ENCODE results near the gene STARD13. TPM values are rescaled to one million over a fixed set of nuclear protein-coding genes. Genes with fewer than 3 reads are reported as not detected.
A peak's percentile ranks its signal among the peaks of the same experiment; 100 is the strongest.

STARD13 gene, protein sequence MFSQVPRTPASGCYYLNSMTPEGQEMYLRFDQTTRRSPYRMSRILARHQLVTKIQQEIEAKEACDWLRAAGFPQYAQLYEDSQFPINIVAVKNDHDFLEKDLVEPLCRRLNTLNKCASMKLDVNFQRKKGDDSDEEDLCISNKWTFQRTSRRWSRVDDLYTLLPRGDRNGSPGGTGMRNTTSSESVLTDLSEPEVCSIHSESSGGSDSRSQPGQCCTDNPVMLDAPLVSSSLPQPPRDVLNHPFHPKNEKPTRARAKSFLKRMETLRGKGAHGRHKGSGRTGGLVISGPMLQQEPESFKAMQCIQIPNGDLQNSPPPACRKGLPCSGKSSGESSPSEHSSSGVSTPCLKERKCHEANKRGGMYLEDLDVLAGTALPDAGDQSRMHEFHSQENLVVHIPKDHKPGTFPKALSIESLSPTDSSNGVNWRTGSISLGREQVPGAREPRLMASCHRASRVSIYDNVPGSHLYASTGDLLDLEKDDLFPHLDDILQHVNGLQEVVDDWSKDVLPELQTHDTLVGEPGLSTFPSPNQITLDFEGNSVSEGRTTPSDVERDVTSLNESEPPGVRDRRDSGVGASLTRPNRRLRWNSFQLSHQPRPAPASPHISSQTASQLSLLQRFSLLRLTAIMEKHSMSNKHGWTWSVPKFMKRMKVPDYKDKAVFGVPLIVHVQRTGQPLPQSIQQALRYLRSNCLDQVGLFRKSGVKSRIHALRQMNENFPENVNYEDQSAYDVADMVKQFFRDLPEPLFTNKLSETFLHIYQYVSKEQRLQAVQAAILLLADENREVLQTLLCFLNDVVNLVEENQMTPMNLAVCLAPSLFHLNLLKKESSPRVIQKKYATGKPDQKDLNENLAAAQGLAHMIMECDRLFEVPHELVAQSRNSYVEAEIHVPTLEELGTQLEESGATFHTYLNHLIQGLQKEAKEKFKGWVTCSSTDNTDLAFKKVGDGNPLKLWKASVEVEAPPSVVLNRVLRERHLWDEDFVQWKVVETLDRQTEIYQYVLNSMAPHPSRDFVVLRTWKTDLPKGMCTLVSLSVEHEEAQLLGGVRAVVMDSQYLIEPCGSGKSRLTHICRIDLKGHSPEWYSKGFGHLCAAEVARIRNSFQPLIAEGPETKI
- total RNA-seq (ENCODE audit: low replicate concordance), result 2.0 and 3.1 TPM in 2 replicates

GRCh38 chr13:33285420-33286124 is at the start of gene STARD13:
TSS of gene STARD13 (minus strand) at chr13:33285755. CDS start at chr13:33285638, 117 bp downstream.
- Mint-ChIP-seq H3K36me3 (no peaks in the 10 kb centered on the region), H3K27ac (peak within 1 kb of the TSS; percentile 87), H3K4me3 (peak within 1 kb of the TSS; percentile 91), H3K27me3 (ENCODE audit: insufficient read depth, low read depth) (no peaks in the 10 kb centered on the region), H3K4me1 (peaks cover 36% of the 10 kb centered on the region), H3K9me3 (no peaks in the 10 kb centered on the region)
- Histone ChIP-seq H3K4me2 (peak within 1 kb of the TSS; percentile 80), H3K9me3 (ENCODE audit: low read depth) (no peaks in the 10 kb centered on the region), H4K20me1 (ENCODE audit: low read depth) (no peaks in the 10 kb centered on the region), H2AFZ (replicated peaks) (peak within 1 kb of the TSS; percentile 86), H3K4me1 (peaks cover 12% of the 10 kb centered on the region), H3F3A (ENCODE audit: low read depth) (no peaks in the 10 kb centered on the region), H3K4me3 (peak within 1 kb of the TSS; percentile 53), H3K36me3 (no peaks in the 10 kb centered on the region), H3K9ac (no peak within 1 kb of the TSS), H3K27me3 (no peaks in the 10 kb centered on the region), H3K79me2 (ENCODE audit: low read depth) (no peaks in the 10 kb centered on the region), H3K27ac (no peak within 1 kb of the TSS)
- peak; percentile 91 for DNase-seq (ENCODE audit: low spot score)
- TF ChIP-seq EZH2phosphoT487 (IDR thresholded peaks at IDR 0.05), result no peak
- peak; percentile 28 for TF ChIP-seq CTCF (IDR thresholded peaks at IDR 0.05)

DNA sequence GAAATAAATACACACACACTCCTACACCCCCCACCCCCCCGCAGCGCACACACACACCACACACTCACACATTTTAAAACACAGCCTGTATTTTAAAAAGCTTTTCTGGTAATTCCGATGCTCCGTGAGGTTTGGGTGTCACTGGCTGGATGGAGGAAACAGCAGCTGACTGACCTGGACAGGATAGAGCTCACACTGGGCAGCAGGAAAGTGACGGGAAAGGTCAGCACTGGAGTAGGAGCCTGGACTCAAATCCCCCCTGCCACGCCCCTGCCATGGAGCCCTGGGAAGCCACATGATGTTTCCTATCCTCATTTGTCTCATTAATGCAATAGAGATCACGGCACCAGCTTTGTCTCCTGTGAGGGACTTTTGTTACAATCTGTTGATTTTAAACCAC is 49.3 kb upstream of the STARD13 start:
- Histone ChIP-seq H3F3A (ENCODE audit: low read depth) (no peaks in the 10 kb centered on the region), H3K79me2 (ENCODE audit: low read depth) (no peaks in the 10 kb centered on the region), H3K27ac (no peak overlapping the region), H3K4me2 (no peak overlapping the region), H3K36me3 (no peaks in the 10 kb centered on the region), H3K9ac (no peak overlapping the region), H3K4me1 (peaks cover 5% of the 10 kb centered on the region), H2AFZ (replicated peaks) (no peak overlapping the region), H4K20me1 (ENCODE audit: low read depth) (no peaks in the 10 kb centered on the region), H3K27me3 (no peaks in the 10 kb centered on the region), H3K4me3 (no peak overlapping the region), H3K9me3 (ENCODE audit: low read depth) (no peaks in the 10 kb centered on the region)
- H3K4me1 Mint-ChIP-seq, result peaks cover 7% of the 10 kb centered on the region
- H3K9me3 Mint-ChIP-seq, result no peaks in the 10 kb centered on the region
- no peak overlapping the region for H3K4me3 Mint-ChIP-seq
- DNase-seq (ENCODE audit: low spot score), result no peak
- peak overlapping the region; percentile 50 for H3K27ac Mint-ChIP-seq
- no peaks in the 10 kb centered on the region for H3K27me3 Mint-ChIP-seq (ENCODE audit: insufficient read depth, low read depth)
- TF ChIP-seq CTCF (IDR thresholded peaks at IDR 0.05) (no peak), EZH2phosphoT487 (IDR thresholded peaks at IDR 0.05) (no peak), EZH2 (IDR thresholded peaks at IDR 0.05) (no peak)
- no peaks in the 10 kb centered on the region for H3K36me3 Mint-ChIP-seq

DNA sequence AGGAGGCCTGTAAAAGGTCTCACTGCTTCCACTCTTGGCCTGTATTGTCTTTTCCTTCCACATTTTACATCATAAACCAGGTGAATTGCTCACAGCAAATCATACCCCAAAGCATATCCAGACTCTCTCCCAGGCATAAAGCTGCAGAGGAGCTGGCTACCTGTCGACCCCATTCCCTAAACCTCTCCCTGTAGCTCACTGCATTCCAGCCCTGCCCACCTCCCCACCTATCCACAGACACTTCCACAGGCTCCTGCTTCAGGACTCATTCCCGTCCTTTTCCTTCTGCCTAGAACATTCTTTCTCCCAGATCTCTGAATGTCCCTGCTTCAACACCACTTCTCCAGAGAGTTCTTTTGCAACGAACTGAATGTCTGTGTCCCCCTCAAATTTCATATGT is 46.4 kb upstream of the STARD13 start:
- H3K9ac ChIP-seq, result no peak overlapping the region
- no peaks in the 10 kb centered on the region for H3K9me3 ChIP-seq (ENCODE audit: low read depth)
- H2AFZ ChIP-seq (replicated peaks), result peak overlapping the region; percentile 40
- H3K27me3 Mint-ChIP-seq (ENCODE audit: insufficient read depth, low read depth), result no peaks in the 10 kb centered on the region
- no peaks in the 10 kb centered on the region for H3K27me3 ChIP-seq
- H3K4me1 Mint-ChIP-seq, result peaks cover 9% of the 10 kb centered on the region
- H3K9me3 Mint-ChIP-seq, result no peaks in the 10 kb centered on the region
- H3K79me2 ChIP-seq (ENCODE audit: low read depth), result no peaks in the 10 kb centered on the region
- H3K27ac ChIP-seq, result no peak overlapping the region
- no peaks in the 10 kb centered on the region for H3K36me3 ChIP-seq
- H3K4me3 Mint-ChIP-seq, result no peak overlapping the region
- no peak for TF ChIP-seq EZH2phosphoT487 (IDR thresholded peaks at IDR 0.05)
- no peak for TF ChIP-seq EZH2 (IDR thresholded peaks at IDR 0.05)
- no peak for TF ChIP-seq CTCF (IDR thresholded peaks at IDR 0.05)
- no peak overlapping the region for H3K27ac Mint-ChIP-seq
- H4K20me1 ChIP-seq (ENCODE audit: low read depth), result no peaks in the 10 kb centered on the region
- no peak overlapping the region for H3K4me2 ChIP-seq
- H3F3A ChIP-seq (ENCODE audit: low read depth), result no peaks in the 10 kb centered on the region
- DNase-seq (ENCODE audit: low spot score), result no peak
- no peaks in the 10 kb centered on the region for H3K36me3 Mint-ChIP-seq
- H3K4me3 ChIP-seq, result no peak overlapping the region
- H3K4me1 ChIP-seq, result peaks cover 5% of the 10 kb centered on the region
